GM12864 (cell line): ENCODE results near the gene OPCML.

ENCODE experiments used
- DNase-seq: peaks from one replicate; pipeline ENCODE4 v3.0.0-alpha.2; 2011; ENCODE audit warnings: low read depth
- H3K4me3 ChIP-seq: 2 replicates; pipeline ENCODE4 v1.5.1; 2011; ENCODE audit warnings: mild to moderate bottlenecking, low read depth, low read length, control low read depth
- TF ChIP-seq, protein P1 (sequence below): IDR thresholded peaks from 2 replicates; pipeline ENCODE4 v1.5.1; 2011; ENCODE audit warnings: low read depth, mild to moderate bottlenecking, moderate library complexity, low read length, control low read depth, inconsistent platforms; ENCODE audit errors: missing control alignments

Gene OPCML

DNA sequence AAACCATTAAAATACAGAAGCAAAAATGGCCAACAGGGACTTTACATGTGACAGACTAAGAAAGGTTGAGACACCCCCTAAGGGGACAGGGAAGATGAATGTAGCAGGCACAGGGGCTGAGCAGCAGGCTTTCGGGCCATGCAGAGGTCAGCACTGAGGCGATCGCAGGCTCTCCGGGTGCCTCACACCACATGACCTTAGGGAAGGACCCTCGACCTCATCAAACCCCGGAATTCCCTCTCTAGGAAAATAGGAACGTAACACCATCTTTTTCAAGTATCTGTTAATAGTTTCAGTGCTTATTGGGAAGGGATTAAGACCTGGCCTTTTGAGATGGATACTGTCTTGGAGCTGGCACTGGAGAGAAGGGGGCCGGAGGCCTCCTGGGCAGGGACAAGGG, 27.4 kb downstream of the OPCML start:
- H3K4me3 ChIP-seq = no peak overlapping the region
- TF ChIP-seq, protein P1, sequence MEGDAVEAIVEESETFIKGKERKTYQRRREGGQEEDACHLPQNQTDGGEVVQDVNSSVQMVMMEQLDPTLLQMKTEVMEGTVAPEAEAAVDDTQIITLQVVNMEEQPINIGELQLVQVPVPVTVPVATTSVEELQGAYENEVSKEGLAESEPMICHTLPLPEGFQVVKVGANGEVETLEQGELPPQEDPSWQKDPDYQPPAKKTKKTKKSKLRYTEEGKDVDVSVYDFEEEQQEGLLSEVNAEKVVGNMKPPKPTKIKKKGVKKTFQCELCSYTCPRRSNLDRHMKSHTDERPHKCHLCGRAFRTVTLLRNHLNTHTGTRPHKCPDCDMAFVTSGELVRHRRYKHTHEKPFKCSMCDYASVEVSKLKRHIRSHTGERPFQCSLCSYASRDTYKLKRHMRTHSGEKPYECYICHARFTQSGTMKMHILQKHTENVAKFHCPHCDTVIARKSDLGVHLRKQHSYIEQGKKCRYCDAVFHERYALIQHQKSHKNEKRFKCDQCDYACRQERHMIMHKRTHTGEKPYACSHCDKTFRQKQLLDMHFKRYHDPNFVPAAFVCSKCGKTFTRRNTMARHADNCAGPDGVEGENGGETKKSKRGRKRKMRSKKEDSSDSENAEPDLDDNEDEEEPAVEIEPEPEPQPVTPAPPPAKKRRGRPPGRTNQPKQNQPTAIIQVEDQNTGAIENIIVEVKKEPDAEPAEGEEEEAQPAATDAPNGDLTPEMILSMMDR = no peak
- no peak for DNase-seq

DNA sequence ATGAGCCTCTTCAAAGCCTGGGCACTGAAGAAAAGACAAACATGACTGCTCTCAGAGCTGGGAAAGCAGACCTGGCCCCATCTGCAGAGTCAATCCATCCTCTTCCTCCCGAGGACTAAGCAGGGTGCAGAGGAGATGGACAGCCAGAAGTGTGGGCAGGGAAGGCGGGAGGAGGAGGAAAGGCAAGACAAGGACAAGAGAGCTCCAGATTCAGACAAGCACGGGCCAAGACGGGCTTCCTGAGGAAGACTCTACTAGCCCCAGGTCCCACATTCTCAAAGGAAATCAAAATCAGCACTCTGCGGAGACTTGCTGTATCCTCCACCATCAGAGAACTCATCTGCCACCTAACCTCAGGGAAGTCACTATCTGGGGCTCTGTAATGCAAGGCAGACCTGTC, 28.5 kb downstream of the OPCML start:
- H3K4me3 ChIP-seq = no peak overlapping the region
- DNase-seq = no peak
- TF ChIP-seq, protein P1 = no peak

DNA sequence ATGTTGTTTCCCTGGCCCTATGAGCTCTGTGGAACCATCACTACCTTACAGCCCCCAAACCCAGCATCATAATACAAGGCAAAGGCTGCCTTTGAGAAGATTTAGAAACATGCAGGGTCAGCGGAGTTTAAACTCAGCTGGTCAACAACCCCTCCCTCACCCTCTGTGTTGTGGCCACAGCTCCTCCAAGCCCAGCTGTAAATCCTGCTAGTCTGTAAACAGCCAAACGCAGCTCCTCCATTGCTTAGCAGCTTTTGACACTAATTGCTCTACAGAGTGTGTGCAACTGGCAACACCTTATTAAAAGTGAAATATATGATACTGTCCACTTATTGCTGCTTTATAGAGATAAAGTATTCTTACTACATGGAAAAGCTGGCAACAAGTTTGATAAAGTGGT, 29.1 kb downstream of the OPCML start:
- H3K4me3 ChIP-seq = no peak overlapping the region
- no peak for DNase-seq
- TF ChIP-seq, protein P1 = no peak

DNA sequence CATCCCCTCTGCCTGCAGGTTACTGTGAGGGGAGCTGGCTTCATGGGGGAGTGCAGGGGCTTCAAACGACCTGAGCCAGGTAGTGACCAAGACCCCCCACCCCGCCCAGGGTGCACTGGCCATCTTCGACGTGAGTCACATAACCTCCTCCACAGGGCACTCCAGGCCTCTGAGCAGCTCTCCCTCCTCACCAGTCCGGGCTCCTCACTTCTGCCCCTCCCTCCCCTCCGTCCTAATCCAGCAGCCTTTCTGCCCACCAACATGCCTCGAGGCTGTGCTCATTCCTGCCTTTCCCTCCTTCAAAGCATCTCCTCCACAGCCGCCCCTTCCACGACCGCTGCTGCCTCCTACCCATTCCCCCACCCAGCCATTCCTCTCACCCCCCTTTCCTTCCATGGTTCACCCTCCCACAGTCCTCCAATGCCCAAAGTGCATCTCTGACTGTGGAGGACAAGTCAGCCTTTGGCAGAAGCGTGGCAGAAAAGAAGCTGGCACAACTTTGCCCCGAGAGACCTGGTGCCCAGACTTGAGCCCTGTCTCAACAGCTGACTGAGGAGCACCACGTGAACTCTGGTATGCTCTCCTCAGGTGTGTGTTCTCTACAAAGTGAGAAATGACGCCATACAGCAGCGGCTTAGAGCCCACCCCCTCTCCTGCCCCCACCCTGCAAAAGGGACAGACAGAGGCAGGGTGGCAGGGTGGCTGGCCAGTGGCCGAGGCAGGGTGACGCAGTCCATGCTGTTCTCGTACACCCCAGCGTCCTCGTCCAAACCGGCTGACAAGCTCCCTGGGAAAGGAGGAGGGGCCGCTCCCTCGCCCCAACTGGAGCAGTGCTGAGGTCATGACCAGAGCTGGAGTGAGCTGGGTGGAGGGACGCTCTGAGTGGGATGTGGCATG, 30.4 kb downstream of the OPCML start:
- no peak overlapping the region for H3K4me3 ChIP-seq
- DNase-seq = no peak
- TF ChIP-seq, protein P1 = no peak

DNA sequence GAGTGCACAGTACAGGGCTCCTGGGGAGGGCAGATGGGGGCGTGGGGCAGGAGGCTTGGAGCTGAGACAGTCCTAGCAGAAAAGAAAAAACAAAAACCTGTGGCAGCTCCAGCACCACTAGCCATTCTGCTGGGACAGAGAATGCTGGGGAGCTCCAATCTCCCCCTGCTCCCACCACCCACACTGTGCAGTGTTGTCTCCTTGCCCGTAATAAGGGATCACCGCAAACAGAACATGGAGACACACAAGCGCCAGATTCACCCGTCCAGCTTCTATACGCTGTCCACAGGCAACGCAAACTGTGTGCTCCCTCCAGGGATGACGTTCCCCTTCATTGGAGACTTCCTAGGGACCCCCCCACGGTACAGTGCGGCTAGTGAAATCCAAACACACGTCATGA, 31.4 kb downstream of the OPCML start:
- no peak for DNase-seq
- H3K4me3 ChIP-seq = no peak overlapping the region
- TF ChIP-seq, protein P1 = no peak

DNA sequence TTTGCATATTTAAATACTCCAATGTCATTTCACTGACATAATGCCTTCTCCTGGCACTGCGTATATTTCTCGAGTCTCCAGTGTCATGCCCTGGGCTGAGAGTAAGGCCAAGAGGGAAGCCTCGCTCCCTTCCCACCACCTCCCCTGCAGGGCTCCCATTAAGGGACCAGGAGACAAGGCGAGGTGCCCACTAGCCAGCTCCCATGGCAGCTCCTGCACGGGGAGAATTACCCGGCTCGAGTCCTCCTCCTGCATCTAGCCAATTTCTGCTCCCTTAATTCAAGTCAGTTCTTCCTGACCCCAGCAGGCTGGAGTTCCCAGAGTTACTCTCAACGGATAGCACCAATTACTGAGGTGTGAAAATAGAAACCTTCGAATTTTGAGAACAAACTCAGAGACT, 31.9 kb downstream of the OPCML start:
- no peak overlapping the region for H3K4me3 ChIP-seq
- TF ChIP-seq, protein P1 = no peak
- no peak for DNase-seq

DNA sequence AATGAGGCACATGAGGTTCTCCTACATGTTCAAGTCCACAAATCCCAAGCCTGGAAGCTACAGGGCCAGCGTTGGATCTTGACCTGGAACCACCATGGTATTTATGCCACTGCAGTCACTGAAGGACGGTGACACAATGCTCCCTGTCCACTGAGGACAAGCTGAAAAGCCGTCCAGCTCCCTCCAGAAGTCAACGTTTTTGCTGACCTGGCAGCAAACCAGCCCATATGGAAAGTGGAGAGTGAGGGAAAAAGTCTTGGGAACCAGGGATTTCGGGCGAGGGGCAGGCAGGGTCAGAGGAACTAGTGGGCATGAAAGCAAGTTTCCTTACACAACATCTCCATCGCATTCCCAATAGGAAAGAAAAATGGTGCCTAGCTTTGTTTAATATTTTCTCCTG, 33.3 kb downstream of the OPCML start:
- no peak for DNase-seq
- TF ChIP-seq, protein P1 = no peak
- H3K4me3 ChIP-seq = no peak overlapping the region
